ENCODE data around the gene PIP4P1.
"Not testable (repeated sequence)": the region's sequence is repeated elsewhere in the genome, so short reads cannot be mapped to it uniquely, and the experiment has no call there.

The PIP4P1 gene

DNA sequence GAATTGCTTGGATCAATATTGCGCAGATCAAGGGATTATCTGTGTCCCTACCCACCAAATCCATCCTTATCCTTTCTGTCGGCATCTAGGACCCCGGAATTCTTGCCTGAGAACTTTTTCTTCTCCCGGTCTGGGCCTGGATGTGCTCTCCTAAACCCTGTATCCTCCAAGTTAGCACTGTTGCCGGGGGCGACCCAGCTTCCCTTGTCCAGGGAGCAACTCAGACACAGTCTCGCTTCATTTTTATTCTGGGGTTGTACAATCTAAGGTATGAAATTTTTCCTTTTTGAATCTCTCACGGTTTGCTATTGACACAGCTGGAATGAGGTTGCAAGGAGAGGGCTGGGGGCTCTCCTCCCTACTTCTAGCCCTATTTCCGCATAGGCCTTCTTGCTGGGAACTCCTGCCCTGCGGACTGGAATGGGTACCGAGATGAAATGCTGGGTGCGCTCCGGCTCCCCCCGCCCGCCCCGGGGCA, 7.6 kb upstream of the PIP4P1 start:
- peak in 1 of 2 experiments; percentile 43 for DNase-seq (ENCODE audit: low spot score in 2 of 2)
- peak overlapping the region; percentile 96 for H3K4me3 ChIP-seq
- H3K27me3 ChIP-seq (ENCODE audit: low read depth): no peaks in the 10 kb centered on the region; the same call in 1 of the 2 replicates
- H3K4me1 ChIP-seq: no peaks in the 10 kb centered on the region; the same call in none of the 2 replicates
- in situ Hi-C loops (cut with MboI; ENCODE audit: low sequenced_read_pairs): no loop called here
- H3K36me3 ChIP-seq (replicated peaks): peaks cover 24% of the 10 kb centered on the region
- H3K9me3 ChIP-seq: no peaks in the 10 kb centered on the region

DNA sequence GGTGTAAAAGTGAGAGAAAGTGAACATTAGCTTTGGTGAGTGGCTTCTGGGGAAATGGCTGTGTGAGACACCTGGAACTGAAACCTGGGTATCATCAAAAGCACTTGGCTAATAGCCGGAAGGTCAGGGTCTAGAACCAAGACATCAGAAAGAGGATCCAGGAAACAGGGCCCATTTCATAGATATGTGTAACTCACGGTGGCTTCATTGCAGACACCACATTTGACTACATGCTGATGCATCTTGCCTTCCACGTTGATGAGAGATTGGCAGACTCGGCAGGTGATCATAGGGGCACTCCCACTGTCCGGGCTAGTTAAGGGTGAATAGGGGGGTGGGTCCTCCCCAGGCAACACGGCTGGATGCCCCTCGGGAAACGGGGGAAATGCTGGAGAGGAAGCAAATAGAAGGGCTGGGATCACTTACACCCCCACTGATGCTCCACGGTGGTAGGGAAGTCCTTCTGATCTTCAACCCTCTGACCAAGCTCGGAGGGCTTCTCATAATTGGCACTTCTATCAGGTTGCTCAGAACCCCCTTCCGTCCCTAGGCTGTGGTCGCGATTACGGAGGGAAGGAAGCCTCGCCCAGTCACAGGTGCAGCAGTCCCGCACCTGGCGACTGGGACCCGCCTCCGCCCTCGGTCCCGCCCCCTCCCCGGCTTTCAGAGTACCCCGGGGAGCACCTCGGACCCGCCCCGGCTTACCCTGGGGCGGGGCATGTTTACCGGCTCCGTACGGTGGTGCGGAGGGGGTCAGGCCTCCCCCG, 593 bp downstream of the PIP4P1 start:
- peaks cover 34% of the 10 kb centered on the region for H3K36me3 ChIP-seq (replicated peaks)
- peak in 1 of 2 experiments; percentile 32 for DNase-seq (ENCODE audit: low spot score in 2 of 2)

DNA sequence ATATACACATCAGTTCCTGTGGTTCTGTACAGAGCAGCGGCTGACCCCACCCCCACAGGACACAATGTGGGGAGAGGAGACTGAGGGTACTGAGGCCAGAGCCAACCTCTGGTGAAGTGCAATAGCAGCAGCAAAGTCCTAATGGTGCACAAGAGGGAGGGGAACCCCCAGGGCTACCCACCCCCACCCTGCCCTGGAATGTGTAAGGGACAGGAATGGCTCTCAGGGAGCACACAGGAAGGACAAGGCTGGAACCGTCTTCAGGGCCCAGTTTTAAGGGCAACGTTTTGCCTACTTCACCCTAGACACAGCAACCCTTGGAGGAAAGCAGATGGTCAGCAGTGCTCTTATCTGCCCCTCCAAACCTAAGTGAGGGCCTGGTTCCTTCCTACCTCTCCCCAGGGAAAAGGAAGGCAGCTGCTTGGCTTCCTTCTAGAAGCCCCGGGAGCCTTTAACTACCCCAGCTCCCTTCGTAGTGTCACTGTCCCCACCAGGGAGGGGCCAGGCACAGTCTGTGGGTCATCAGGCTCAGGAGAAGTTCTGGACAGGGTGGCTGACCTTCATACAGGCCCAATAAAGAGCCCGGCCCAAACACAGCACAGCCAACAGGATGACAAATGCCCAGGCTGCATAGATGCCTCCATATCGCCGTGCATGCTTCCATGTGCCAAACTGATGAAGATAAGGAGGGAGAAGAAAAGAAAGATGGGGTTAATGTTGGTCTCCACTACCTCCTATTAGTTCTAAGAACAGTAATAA, 3.0 kb downstream of the PIP4P1 start:
- no peak for DNase-seq (ENCODE audit: low spot score in 2 of 2)
- Histone ChIP-seq H3K4me3 (no peak overlapping the region), H3K9me3 (no peaks in the 10 kb centered on the region), H3K27me3 (ENCODE audit: low read depth) (no peaks in the 10 kb centered on the region), H3K4me1 (peaks cover 18% of the 10 kb centered on the region; the same call in 1 of the 2 replicates), H3K36me3 (replicated peaks) (peaks cover 34% of the 10 kb centered on the region)
- in situ Hi-C loops (cut with MboI; ENCODE audit: low sequenced_read_pairs): no loop called here

More for the DNA sequence above, 593 bp downstream of the PIP4P1 start:
- in situ Hi-C loops (cut with MboI; ENCODE audit: low sequenced_read_pairs): loop anchor here (5.0 kb wide), 1 partner anchor 123 kb away; no protein-coding TSS in a partner anchor
- Histone ChIP-seq H3K4me1 (peaks cover 13% of the 10 kb centered on the region; the same call in 1 of the 2 replicates), H3K9me3 (no peaks in the 10 kb centered on the region), H3K4me3 (peak overlapping the region; percentile 69), H3K27me3 (ENCODE audit: low read depth) (no peaks in the 10 kb centered on the region)

DNA sequence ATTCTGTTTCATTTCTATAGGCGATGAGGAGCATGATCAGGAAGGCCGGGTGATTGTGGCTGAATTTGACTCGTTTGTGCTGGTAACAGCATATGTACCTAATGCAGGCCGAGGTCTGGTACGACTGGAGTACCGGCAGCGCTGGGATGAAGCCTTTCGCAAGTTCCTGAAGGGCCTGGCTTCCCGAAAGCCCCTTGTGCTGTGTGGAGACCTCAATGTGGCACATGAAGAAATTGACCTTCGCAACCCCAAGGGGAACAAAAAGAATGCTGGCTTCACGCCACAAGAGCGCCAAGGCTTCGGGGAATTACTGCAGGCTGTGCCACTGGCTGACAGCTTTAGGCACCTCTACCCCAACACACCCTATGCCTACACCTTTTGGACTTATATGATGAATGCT, 4.3 kb downstream of the PIP4P1 start:
- Histone ChIP-seq H3K4me1 (peaks cover 14% of the 10 kb centered on the region; the same call in 1 of the 2 replicates), H3K9me3 (no peaks in the 10 kb centered on the region), H3K27me3 (ENCODE audit: low read depth) (no peaks in the 10 kb centered on the region), H3K36me3 (replicated peaks) (peaks cover 39% of the 10 kb centered on the region), H3K4me3 (no peak overlapping the region)
- in situ Hi-C loops (cut with MboI; ENCODE audit: low sequenced_read_pairs): no loop called here
- no peak for DNase-seq (ENCODE audit: low spot score in 2 of 2)

DNA sequence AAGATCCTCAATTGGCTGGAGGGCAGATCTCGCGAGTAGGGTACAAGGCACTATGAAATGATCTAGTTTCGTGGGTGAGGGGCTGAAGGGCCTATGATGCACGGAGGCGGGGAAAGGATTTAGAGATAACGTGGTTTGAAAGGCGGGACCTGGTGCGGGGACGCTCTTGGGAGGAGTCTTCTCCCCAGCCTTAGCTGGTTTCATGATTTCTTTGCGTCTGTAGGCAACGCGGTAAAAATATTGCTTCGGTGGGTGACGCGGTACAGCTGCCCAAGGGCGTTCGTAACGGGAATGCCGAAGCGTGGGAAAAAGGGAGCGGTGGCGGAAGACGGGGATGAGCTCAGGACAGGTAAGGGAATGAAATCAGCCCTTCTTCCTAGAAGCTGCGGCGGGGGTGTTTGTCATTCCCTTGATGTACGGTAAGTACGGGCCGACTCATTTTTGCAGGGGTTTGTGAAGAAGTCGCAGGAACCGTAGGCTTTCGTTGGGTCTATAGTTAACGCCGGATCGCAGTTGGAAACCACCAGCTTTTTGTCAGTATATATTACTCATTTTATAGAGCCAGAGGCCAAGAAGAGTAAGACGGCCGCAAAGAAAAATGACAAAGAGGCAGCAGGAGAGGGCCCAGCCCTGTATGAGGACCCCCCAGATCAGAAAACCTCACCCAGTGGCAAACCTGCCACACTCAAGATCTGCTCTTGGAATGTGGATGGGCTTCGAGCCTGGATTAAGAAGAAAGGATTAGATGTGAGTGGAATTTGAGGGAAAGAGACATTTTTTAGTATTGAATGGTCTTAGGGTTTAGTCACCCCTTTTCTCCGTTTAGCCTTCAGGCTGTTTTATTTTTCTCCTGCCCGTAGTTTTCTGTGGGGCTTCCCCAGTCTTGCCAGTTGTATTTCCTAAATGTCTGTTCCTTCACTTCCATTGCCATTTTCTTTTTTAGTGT, 5.6 kb downstream of the PIP4P1 start:
- in situ Hi-C loops (cut with MboI; ENCODE audit: low sequenced_read_pairs): no loop called here
- H3K4me3 ChIP-seq: peak overlapping the region; percentile 72
- peak in 1 of 2 experiments; percentile 75 for DNase-seq (ENCODE audit: low spot score in 2 of 2)

DNA sequence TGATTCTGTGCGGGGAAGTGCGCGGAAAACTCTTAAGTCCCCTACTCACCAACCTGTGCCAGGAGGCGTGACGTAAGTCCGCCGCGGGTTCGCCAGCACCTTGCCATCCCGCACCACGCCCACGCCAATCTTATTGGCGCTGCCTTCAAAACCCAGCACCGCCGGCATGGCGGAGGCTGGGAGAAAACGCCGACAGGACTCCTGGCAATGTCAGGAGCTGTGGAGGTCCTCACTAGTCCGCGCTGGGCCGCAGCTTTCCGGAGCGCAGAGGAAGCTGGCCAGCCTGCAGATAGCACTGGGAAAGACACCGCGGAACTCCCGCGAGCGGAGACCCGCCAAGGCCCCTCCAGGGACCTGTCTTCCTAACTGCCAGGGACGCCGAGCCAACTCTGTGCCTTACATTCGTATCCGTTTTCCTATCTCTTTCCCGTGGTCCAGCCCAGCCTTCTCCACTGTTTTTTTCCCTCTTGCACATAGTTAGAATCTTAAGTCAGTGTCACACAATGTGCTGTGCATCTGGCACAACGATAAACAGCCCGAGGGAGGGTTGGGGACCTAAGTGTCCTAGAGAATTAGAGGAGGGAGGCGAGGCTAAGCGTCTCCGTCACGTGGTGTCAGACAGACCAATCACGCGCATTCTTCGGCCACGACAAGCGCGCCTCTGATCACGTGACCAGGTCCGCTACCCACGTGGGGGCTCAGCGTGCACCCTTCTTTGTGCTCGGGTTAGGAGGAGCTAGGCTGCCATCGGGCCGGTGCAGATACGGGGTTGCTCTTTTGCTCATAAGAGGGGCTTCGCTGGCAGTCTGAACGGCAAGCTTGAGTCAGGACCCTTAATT, 6.5 kb downstream of the PIP4P1 start, which contains the start of the genes APEX1 and OSGEP:
Gene APEX1, plus strand, starts transcription at position 711 of the 839 bp plus-strand sequence. CDS start 420 bp downstream, outside the sequence.
Gene OSGEP, minus strand, starts transcription at position 297 of the 839 bp plus-strand sequence. Its CDS starts 129 bp downstream, at position 168.
- in situ Hi-C loops (cut with MboI; ENCODE audit: low sequenced_read_pairs): loop anchor here (5.0 kb wide), 1 partner anchor 37 kb away; no protein-coding TSS in a partner anchor
- peak; percentile 99 for DNase-seq (ENCODE audit: low spot score in 2 of 2)
- H3K36me3 ChIP-seq (replicated peaks): peaks cover 55% of the 10 kb centered on the region
- peaks cover 5% of the 10 kb centered on the region; the same call in 1 of the 2 replicates for H3K4me1 ChIP-seq
- H3K27me3 ChIP-seq (ENCODE audit: low read depth): no peaks in the 10 kb centered on the region
- no peaks in the 10 kb centered on the region for H3K9me3 ChIP-seq
- peak within 1 kb of the TSS; percentile 72 for H3K4me3 ChIP-seq

More for the DNA sequence above, 5.6 kb downstream of the PIP4P1 start:
- H3K27me3 ChIP-seq (ENCODE audit: low read depth): no peaks in the 10 kb centered on the region
- H3K4me1 ChIP-seq: peaks cover 12% of the 10 kb centered on the region; the same call in 1 of the 2 replicates
- H3K9me3 ChIP-seq: no peaks in the 10 kb centered on the region
- peaks cover 48% of the 10 kb centered on the region for H3K36me3 ChIP-seq (replicated peaks)

DNA sequence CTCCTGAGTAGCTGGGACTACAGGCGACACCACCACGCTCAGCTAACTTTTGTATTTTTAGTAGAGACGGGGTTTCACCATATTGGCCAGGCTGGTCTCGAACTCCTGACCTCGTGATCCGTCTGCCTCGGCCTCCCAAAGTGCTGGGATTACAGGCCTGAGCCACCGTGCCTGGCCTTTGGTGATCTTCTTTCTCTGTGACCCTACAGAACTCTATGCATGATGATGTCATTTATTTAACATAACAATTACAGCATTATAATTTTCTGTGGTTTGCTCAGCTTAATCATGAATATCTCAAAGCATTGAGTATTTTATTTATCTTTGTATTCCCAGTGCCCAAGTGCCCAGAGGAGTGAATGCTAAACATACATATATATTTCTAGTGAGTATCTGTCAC, 8.4 kb downstream of the PIP4P1 start:
- in situ Hi-C loops (cut with MboI; ENCODE audit: low sequenced_read_pairs): loop anchor here (5.0 kb wide), 1 partner anchor 36 kb away; no protein-coding TSS in a partner anchor
- H3K4me1 ChIP-seq; H3K4me3 ChIP-seq; H3K27me3 ChIP-seq (ENCODE audit: low read depth); H3K9me3 ChIP-seq: not testable (repeated sequence)
- DNase-seq (ENCODE audit: low spot score in 2 of 2): peak; percentile 55 to 64
- peaks cover 53% of the 10 kb centered on the region for H3K36me3 ChIP-seq (replicated peaks)

DNA sequence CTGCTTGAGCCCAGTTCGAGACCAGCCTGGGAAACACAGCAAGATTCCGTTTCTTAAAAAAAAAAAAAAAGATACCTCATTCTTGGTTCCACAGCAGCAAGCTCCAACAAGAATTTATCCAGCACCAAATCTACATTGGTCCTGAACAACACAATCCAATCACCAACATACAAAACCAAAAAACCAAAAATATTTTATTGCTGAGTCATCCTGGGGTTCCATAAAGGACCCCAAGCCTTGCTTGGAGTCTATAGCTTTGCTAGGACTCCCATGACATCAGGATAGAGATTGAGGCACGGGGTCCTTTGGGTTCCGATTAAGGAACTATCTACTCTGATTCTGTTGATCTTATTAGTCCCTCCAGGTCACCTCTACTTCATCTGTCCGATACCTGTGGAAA, 14.3 kb downstream of the PIP4P1 start:
- no peak for DNase-seq (ENCODE audit: low spot score in 2 of 2)
- Histone ChIP-seq H3K36me3 (replicated peaks) (peaks cover 54% of the 10 kb centered on the region), H3K4me3 (no peak overlapping the region), H3K4me1 (no peaks in the 10 kb centered on the region), H3K9me3 (no peaks in the 10 kb centered on the region), H3K27me3 (ENCODE audit: low read depth) (no peaks in the 10 kb centered on the region)
- in situ Hi-C loops (cut with MboI; ENCODE audit: low sequenced_read_pairs): no loop called here

DNA sequence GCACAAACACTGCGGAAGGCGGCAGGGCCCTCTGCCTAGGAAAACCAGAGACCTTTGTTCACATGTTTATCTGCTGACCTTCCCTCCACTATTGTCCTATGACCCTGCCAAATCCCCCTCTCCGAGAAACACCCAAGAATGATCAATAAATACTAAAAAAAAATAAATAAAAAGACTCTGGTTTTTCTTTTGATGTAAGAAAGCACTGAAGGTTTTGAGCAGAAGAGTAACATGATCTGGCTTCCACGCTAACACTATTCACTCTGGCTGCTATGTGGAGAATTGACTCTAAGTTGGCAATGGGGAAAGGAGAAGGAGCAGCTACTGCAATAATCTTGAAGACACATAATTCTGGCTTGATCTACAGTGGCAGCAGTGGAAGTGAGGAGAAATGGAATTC, 17.6 kb downstream of the PIP4P1 start:
- in situ Hi-C loops (cut with MboI; ENCODE audit: low sequenced_read_pairs); H3K27me3 ChIP-seq (ENCODE audit: low read depth); H3K9me3 ChIP-seq; DNase-seq (ENCODE audit: low spot score in 2 of 2); H3K4me1 ChIP-seq; H3K4me3 ChIP-seq: not testable (repeated sequence)
- peaks cover 32% of the 10 kb centered on the region for H3K36me3 ChIP-seq (replicated peaks)

DNA sequence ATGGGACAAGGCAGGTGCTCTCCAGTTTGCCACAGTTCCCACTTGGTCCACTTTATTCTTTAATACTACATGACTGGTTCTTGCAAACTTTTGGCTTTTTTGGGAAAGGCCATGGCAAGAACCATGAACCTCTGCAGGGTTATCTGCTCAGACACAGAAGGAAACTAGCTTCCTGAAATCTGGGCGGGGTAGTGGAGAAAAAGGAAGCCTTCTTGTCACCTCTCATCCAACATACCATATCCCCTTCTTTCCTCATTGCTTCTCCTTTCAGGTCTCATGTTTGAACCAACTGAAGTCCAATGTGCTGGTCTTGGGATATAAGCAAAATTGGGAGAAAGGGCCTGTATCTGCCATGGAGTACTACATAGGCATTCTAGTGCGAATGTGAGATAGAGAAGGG, 19.8 kb downstream of the PIP4P1 start:
- Histone ChIP-seq H3K27me3 (ENCODE audit: low read depth) (no peaks in the 10 kb centered on the region), H3K4me3 (no peak overlapping the region), H3K9me3 (no peaks in the 10 kb centered on the region), H3K4me1 (no peaks in the 10 kb centered on the region), H3K36me3 (replicated peaks) (peaks cover 12% of the 10 kb centered on the region)
- in situ Hi-C loops (cut with MboI; ENCODE audit: low sequenced_read_pairs): no loop called here
- DNase-seq (ENCODE audit: low spot score in 2 of 2): no peak

DNA sequence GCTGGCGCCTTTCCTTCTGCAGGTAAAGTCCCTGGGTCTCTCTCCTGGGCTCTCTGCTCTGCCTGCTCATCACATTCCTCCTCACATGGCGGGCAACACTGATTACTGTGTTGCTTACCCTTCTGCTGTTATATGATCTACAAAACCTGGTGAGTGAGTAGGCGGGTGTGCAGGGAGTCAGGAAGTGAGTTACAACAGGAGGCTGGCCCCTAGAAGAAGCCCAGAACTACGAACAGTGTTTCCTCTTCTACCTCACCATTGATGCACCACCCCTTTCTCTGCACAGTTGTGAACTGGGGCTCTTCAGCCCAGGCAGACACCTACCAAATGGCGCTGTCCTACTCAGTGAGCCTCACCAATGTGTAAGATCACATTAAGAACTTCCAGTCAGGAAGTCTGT, 20.4 kb downstream of the PIP4P1 start:
- in situ Hi-C loops (cut with MboI; ENCODE audit: low sequenced_read_pairs): no loop called here
- no peaks in the 10 kb centered on the region for H3K9me3 ChIP-seq
- no peak for DNase-seq (ENCODE audit: low spot score in 2 of 2)
- H3K27me3 ChIP-seq (ENCODE audit: low read depth): no peaks in the 10 kb centered on the region
- no peaks in the 10 kb centered on the region for H3K4me1 ChIP-seq
- H3K4me3 ChIP-seq: no peak overlapping the region
- peaks cover 6% of the 10 kb centered on the region; the same call in 1 of the 2 replicates for H3K36me3 ChIP-seq (replicated peaks)

DNA sequence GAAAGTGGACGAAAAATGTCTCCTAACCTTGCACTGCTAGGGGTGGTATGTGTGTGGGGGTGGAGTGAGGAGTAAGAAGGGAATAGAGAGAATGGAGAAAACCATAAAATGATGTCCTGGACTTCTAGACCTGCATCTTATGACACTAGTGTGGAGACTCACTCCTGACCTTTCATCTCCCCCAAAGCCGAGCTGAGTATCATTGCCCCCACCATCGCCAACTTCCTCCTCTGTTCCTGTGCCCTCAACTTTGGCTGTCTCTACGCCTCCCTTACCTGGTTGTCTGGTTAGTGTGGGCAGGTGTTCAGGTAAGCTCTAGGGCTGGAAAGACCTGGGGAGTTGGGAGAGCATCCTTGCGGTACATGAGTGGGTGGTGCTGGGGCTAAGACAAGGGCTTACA, 20.8 kb downstream of the PIP4P1 start:
- H3K4me1 ChIP-seq: no peaks in the 10 kb centered on the region
- H3K9me3 ChIP-seq: no peaks in the 10 kb centered on the region
- 0 out of 2 replicates have a peak, but pooled peaks cover 4% of the 10 kb centered on the region for H3K36me3 ChIP-seq (replicated peaks)
- in situ Hi-C loops (cut with MboI; ENCODE audit: low sequenced_read_pairs): no loop called here
- no peak overlapping the region for H3K4me3 ChIP-seq
- no peaks in the 10 kb centered on the region for H3K27me3 ChIP-seq (ENCODE audit: low read depth)
- no peak for DNase-seq (ENCODE audit: low spot score in 2 of 2)

Measured in HAP-1 (cell line).